Muscle layer of duodenum (tissue), 2 donors: ENCODE measurements around the gene KCNK17.

Source experiments
- H3K27ac ChIP-seq: one replicate; pipeline ENCODE4 v1.7.0; 2013; ENCODE audit warnings: mild to moderate bottlenecking, low read length
- H3K27me3 ChIP-seq: one replicate; pipeline ENCODE4 v1.7.0; 2013; ENCODE audit warnings: low read depth, mild to moderate bottlenecking, control low read depth, low read length
- H3K36me3 ChIP-seq, 2 donors: one replicate each; pipeline ENCODE4 v1.7.0; 2013; ENCODE audit warnings: low read length in 2 of 2, control low read depth in 1 of 2, mild to moderate bottlenecking in 1 of 2; ENCODE audit not compliant: insufficient read depth in 2 of 2, control insufficient read depth in 1 of 2
- H3K4me1 ChIP-seq, 2 donors: one replicate each; pipeline ENCODE4 v1.7.0; 2013; ENCODE audit warnings: low read length in 2 of 2, mild to moderate bottlenecking in 2 of 2, control low read depth in 1 of 2, moderate library complexity in 1 of 2; ENCODE audit not compliant: insufficient read depth in 2 of 2, control insufficient read depth in 1 of 2
- H3K4me3 ChIP-seq, 2 donors: one replicate each; pipeline ENCODE4 v1.7.0; 2013; ENCODE audit warnings: low read length in 2 of 2, low read depth in 1 of 2, mild to moderate bottlenecking in 1 of 2
- H3K9me3 ChIP-seq, 2 donors: one replicate each; pipeline ENCODE4 v1.7.0; 2013; ENCODE audit warnings: low read length in 2 of 2, control low read depth in 1 of 2, mild to moderate bottlenecking in 1 of 2; ENCODE audit not compliant: control insufficient read depth in 1 of 2
- donor health status: healthy.

KCNK17 gene

GRCh38 chr6:39314273-39314795 is at the start of gene KCNK17:
Gene KCNK17, minus strand, starts transcription at chr6:39314419. Its CDS starts 99 bp downstream, at chr6:39314320.
- Histone ChIP-seq H3K4me3 (peak within 1 kb of the TSS in 1 of 2 donors; percentile 47), H3K27me3 (peaks cover 23% of the 10 kb centered on the region), H3K9me3 (no peaks in the 10 kb centered on the region), H3K36me3 (no peaks in the 10 kb centered on the region), H3K27ac (no peak within 1 kb of the TSS), H3K4me1 (peaks cover 0 to 17% of the 10 kb centered on the region in 2 donors)

- no peaks in the 10 kb centered on the region for H3K9me3 ChIP-seq
- peaks cover under 1 to 4% of the 10 kb centered on the region in 2 donors for H3K4me1 ChIP-seq
- no peaks in the 10 kb centered on the region for H3K36me3 ChIP-seq
- no peak overlapping the region for H3K4me3 ChIP-seq
- no peak overlapping the region for H3K27ac ChIP-seq
- no peaks in the 10 kb centered on the region for H3K27me3 ChIP-seq
Measured at GRCh38 chr6:39363280-39363679, 49.1 kb upstream of the KCNK17 start.

GRCh38 chr6:39362487-39362865 is 48.3 kb upstream of the KCNK17 start:
- no peaks in the 10 kb centered on the region for H3K9me3 ChIP-seq
- H3K4me3 ChIP-seq, result no peak overlapping the region
- no peaks in the 10 kb centered on the region for H3K36me3 ChIP-seq
- H3K27ac ChIP-seq, result no peak overlapping the region
- H3K27me3 ChIP-seq, result no peaks in the 10 kb centered on the region
- peaks cover 5 to 9% of the 10 kb centered on the region in 2 donors for H3K4me1 ChIP-seq

GRCh38 chr6:39361657-39362486 is 47.7 kb upstream of the KCNK17 start:
- Histone ChIP-seq H3K4me1 (peaks cover 5 to 9% of the 10 kb centered on the region in 2 donors), H3K36me3 (no peaks in the 10 kb centered on the region), H3K4me3 (no peak overlapping the region), H3K27me3 (no peaks in the 10 kb centered on the region), H3K27ac (no peak overlapping the region), H3K9me3 (no peaks in the 10 kb centered on the region)

- H3K27ac ChIP-seq, result no peak overlapping the region
- H3K4me1 ChIP-seq, result peaks cover 5 to 9% of the 10 kb centered on the region in 2 donors
- H3K9me3 ChIP-seq, result no peaks in the 10 kb centered on the region
- no peak overlapping the region for H3K4me3 ChIP-seq
- H3K36me3 ChIP-seq, result no peaks in the 10 kb centered on the region
- H3K27me3 ChIP-seq, result no peaks in the 10 kb centered on the region
Measured at GRCh38 chr6:39360378-39360777, 46.2 kb upstream of the KCNK17 start.

GRCh38 chr6:39357998-39358686 is 43.9 kb upstream of the KCNK17 start:
- no peaks in the 10 kb centered on the region for H3K36me3 ChIP-seq

GRCh38 chr6:39353698-39354315 is 39.6 kb upstream of the KCNK17 start:
- Histone ChIP-seq H3K27ac (no peak overlapping the region), H3K9me3 (no peaks in the 10 kb centered on the region), H3K4me3 (no peak overlapping the region), H3K36me3 (no peaks in the 10 kb centered on the region), H3K27me3 (no peaks in the 10 kb centered on the region), H3K4me1 (peaks cover 5% of the 10 kb centered on the region in 2 donors)

More at GRCh38 chr6:39357998-39358686, 43.9 kb upstream of the KCNK17 start:
- peaks cover 5 to 9% of the 10 kb centered on the region in 2 donors for H3K4me1 ChIP-seq
- H3K27ac ChIP-seq, result no peak overlapping the region
- no peaks in the 10 kb centered on the region for H3K27me3 ChIP-seq
- no peak overlapping the region for H3K4me3 ChIP-seq
- no peaks in the 10 kb centered on the region for H3K9me3 ChIP-seq

GRCh38 chr6:39350723-39351505 is 36.7 kb upstream of the KCNK17 start:
- no peaks in the 10 kb centered on the region for H3K27me3 ChIP-seq
- no peaks in the 10 kb centered on the region for H3K9me3 ChIP-seq
- H3K4me1 ChIP-seq, result no peaks in the 10 kb centered on the region
- H3K36me3 ChIP-seq, result no peaks in the 10 kb centered on the region
- H3K4me3 ChIP-seq, result no peak overlapping the region
- no peak overlapping the region for H3K27ac ChIP-seq

- Histone ChIP-seq H3K4me3 (no peak overlapping the region), H3K4me1 (no peaks in the 10 kb centered on the region), H3K36me3 (no peaks in the 10 kb centered on the region), H3K9me3 (no peaks in the 10 kb centered on the region), H3K27me3 (no peaks in the 10 kb centered on the region), H3K27ac (no peak overlapping the region)
Measured at GRCh38 chr6:39348740-39349139, 34.5 kb upstream of the KCNK17 start.

GRCh38 chr6:39347906-39348585 is 33.8 kb upstream of the KCNK17 start:
- Histone ChIP-seq H3K27me3 (no peaks in the 10 kb centered on the region), H3K27ac (no peak overlapping the region), H3K36me3 (no peaks in the 10 kb centered on the region), H3K4me1 (no peaks in the 10 kb centered on the region), H3K4me3 (no peak overlapping the region), H3K9me3 (no peaks in the 10 kb centered on the region)
